GM23248 (cell line): Measurements from ENCODE around the gene PRELP.

Source experiments
- EZH2 ChIP-seq: fragments of 200-600 bp; sonication (generic); IDR thresholded peaks from 2 replicates; pipeline ENCODE4 v1.6.1; 2018; ENCODE audit warnings: antibody characterized with exemption, mild to moderate bottlenecking; ENCODE audit not compliant: insufficient read depth, poor library complexity, severe bottlenecking
- EZH2phosphoT487 ChIP-seq: fragments of 200-600 bp; sonication (generic); IDR thresholded peaks from 2 replicates; pipeline ENCODE4 v1.6.1; 2018; ENCODE audit warnings: antibody characterized with exemption, moderate library complexity, mild to moderate bottlenecking, low read depth; ENCODE audit not compliant: insufficient read depth

GRCh38 chr1:203428981-203429599, 46.5 kb upstream of the PRELP start:
- TF ChIP-seq EZH2 (no peak), EZH2phosphoT487 (no peak)
